Erythroblast (primary cell): Measurements from ENCODE around the gene PLIN1.

Source experiments
- GATA1 ChIP-seq: IDR thresholded peaks from 2 replicates; pipeline ENCODE4 v1.6.1; 2011; ENCODE audit warnings: low read depth, mild to moderate bottlenecking, control low read depth, low read length, moderate library complexity
- POLR2A ChIP-seq: IDR thresholded peaks from 2 replicates; pipeline ENCODE4 v1.6.1; 2011; ENCODE audit warnings: mild to moderate bottlenecking, low read length

DNA sequence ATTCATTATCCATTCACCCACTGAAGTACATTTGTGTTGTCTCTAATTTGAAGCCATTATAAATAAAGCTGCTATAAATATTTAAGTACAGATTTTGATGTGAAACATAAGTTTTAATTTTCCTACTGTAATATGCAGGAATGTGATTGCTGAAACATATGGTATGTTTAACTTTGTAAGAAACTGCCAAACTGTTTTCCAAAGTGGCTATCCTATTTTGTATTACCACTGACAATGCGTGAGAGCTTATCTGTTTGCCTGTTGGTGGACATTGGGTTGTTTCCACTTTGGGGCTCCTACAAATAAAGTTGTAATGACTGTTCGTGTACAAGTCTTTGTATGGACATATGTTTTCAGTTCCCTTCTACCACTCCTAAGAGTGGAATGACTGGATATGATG, 13.9 kb upstream of the PLIN1 start:
- no peak for TF ChIP-seq POLR2A
- TF ChIP-seq GATA1 = no peak
